Measurements from ENCODE around the gene USP46. TPM values are rescaled to one million over a fixed set of nuclear protein-coding genes. Genes with fewer than 3 reads are reported as not detected.

Gene USP46
- polyA plus RNA-seq, 6 donors from 2014 or later = 1.2 to 5.2 (median 1.8) TPM

DNA sequence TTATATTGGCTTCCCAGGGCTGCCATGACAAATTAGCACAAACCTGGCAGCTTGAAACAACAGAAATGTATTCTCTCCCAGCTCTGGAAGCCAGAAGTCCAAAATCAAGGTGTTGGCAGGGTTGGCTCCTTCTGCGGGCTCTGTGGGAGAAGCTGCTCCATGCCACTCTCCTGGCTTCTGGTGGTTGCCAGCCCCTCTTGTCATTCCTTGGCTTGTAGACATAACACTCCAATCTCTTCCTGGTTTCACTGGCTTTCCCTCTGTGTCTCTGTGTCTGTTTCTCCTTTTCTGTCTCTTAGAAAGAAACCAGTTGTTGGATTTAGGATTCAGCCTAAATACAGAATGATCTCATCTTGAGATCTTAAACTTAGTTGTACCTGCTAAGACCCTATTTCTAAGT, 85.5 kb downstream of the USP46 start:
- no peaks in the 10 kb centered on the region for H3K36me3 Mint-ChIP-seq
- no peak for ATAC-seq (ENCODE audit: low read depth in 2 of 2)

DNA sequence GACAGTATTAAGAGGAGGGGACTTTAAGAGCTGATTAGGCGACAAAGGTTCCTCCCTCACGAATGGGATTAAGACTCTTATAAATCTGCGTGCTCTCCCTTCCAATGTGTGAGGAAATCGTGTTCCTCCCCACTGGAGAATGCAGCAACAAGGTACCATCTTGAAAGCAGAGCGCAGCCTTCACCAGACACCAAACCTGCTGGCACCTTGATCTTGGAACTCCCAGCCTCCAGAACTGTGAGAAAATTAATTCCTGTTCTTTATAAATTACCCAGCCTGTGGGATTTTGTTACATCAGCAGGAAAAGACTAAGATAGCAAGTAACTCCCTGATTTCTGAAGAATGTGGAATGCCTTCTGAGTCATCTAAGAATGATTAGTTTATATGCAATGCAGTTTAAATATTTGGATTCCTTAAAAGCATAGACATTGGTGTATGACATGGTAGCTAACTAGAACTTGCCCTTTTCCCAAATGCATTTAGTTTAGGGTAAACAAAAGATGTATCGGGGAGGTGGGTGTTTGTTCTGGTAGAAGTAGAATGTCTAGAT, 86.1 kb downstream of the USP46 start:
- ATAC-seq (ENCODE audit: low read depth in 2 of 2) = no peak
- H3K27me3 Mint-ChIP-seq = peaks cover 8 to 41% (median 27%) of the 10 kb centered on the region in 3 donors
- no peak overlapping the region for H3K4me3 Mint-ChIP-seq
- H3K27ac Mint-ChIP-seq = no peak overlapping the region
- peaks cover 0 to 11% (median 0%) of the 10 kb centered on the region in 7 donors for H3K9me3 Mint-ChIP-seq
- no peaks in the 10 kb centered on the region for H3K36me3 Mint-ChIP-seq
- no peak for DNase-seq
- H3K4me1 Mint-ChIP-seq = no peaks in the 10 kb centered on the region

More for the DNA sequence above, 85.5 kb downstream of the USP46 start:
- no peaks in the 10 kb centered on the region for H3K4me1 Mint-ChIP-seq
- peak overlapping the region in 1 of 6 donors; percentile 78 for H3K27ac Mint-ChIP-seq
- peaks cover 8 to 41% (median 27%) of the 10 kb centered on the region in 3 donors for H3K27me3 Mint-ChIP-seq
- no peak overlapping the region for H3K4me3 Mint-ChIP-seq
- peaks cover 0 to 11% (median 0%) of the 10 kb centered on the region in 7 donors for H3K9me3 Mint-ChIP-seq
- DNase-seq = no peak

- H3K4me1 Mint-ChIP-seq = no peaks in the 10 kb centered on the region
- H3K4me3 Mint-ChIP-seq = no peak overlapping the region
- H3K27ac Mint-ChIP-seq = no peak overlapping the region
- no peak for ATAC-seq (ENCODE audit: low read depth in 2 of 2)
- peaks cover 17 to 26% (median 22%) of the 10 kb centered on the region in 3 donors for H3K27me3 Mint-ChIP-seq
- DNase-seq = no peak
- H3K9me3 Mint-ChIP-seq = peaks cover 0 to 11% (median 0%) of the 10 kb centered on the region in 7 donors
- H3K36me3 Mint-ChIP-seq = no peaks in the 10 kb centered on the region
Observed at GRCh38 chr4:52568351-52568750, 90.8 kb downstream of the USP46 start.

DNA sequence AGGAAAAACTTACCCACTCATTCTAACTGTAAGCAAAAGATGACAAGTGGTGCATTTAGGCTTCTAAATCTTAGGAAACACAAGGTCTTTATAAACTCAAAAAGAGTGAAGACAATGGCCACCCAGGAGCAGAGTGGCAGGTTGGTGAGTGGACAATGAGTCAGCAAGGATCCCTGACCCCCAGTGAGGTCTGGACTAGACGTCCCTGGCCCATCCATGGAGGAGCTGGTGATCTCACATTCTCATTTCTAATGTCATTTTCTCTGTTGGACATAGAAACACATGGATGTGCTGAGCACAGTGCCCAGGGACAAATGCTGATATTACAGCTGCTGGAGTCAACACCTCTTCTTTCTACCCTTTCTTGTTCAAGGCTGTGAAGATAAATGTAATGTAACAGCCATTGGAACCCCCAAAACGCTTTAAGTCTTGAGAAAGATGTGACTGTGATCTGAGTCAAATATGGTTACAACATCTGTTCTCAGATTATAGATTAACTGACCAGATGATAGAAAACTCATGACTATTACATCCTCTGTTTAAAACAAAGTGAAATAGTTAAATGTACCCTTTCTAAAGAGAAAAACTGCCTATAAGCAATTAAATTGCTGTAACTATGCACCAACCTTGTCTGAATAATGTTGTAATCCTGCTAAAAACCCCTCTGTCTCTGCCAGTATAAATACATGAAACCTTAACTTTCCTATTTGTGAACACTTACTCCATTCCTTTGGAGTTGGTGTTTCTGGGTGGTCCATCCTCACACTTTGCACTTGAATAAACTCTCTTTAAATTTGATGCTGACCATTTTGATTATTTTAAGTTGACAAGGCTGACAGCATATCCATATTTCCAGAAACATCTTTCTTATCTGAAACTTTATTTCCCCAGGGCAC, 92.7 kb downstream of the USP46 start:
- Mint-ChIP-seq H3K9me3 (peaks cover 0 to 2% (median 0%) of the 10 kb centered on the region in 7 donors), H3K4me3 (no peak overlapping the region), H3K27me3 (peaks cover 19 to 31% (median 30%) of the 10 kb centered on the region in 3 donors), H3K4me1 (no peaks in the 10 kb centered on the region), H3K36me3 (no peaks in the 10 kb centered on the region), H3K27ac (no peak overlapping the region)
- ATAC-seq (ENCODE audit: low read depth in 2 of 2) (no peak), DNase-seq (no peak)

DNA sequence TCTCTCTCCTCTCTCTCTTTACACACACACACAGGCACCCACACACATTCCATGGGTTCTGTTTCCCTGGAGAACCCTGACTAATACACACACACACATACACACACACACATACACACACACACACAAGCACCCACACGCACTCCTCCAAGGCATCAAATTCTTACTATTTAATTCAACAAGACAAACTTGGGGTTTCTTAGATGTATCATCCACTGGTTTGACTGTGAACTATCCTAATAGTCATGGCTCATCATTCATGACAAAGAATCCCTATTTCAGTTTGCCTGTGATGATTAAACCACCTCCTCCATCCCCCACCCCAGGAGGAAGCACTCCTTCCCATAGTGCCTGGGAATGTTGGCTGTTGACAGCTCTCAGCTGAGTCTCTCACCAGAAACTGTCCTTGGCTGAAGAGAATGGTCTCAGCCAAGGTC, 98.2 kb downstream of the USP46 start:
- H3K4me1 Mint-ChIP-seq = no peaks in the 10 kb centered on the region
- no peak for DNase-seq
- peaks cover 0 to 4% (median 2%) of the 10 kb centered on the region in 7 donors for H3K9me3 Mint-ChIP-seq
- no peak for ATAC-seq (ENCODE audit: low read depth in 2 of 2)
- no peak overlapping the region for H3K4me3 Mint-ChIP-seq
- H3K27ac Mint-ChIP-seq = no peak overlapping the region
- H3K27me3 Mint-ChIP-seq = peaks cover 31 to 40% (median 36%) of the 10 kb centered on the region in 3 donors
- no peaks in the 10 kb centered on the region for H3K36me3 Mint-ChIP-seq

DNA sequence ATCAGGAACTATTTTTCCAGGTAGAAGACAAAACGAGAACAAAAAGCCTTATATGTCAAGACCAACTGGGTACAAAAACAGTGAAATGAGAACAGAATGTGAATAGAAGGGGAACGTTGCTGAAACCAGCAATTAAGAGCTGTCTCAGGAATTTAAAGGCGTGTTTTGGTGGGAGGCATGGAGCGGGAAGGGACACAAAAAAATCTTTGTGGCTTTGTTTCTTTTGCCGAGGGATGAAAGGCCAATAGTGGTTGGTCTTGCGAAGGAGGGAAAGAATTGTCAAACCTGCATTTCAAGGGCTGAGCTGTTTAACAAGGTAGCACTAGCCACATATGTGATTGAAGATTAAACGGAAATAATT, 103.8 kb downstream of the USP46 start:
- Mint-ChIP-seq H3K36me3 (no peaks in the 10 kb centered on the region), H3K9me3 (peaks cover 0 to 7% (median 0%) of the 10 kb centered on the region in 7 donors), H3K4me3 (no peak overlapping the region), H3K27ac (no peak overlapping the region), H3K4me1 (no peaks in the 10 kb centered on the region), H3K27me3 (peaks cover 34 to 40% (median 38%) of the 10 kb centered on the region in 3 donors)
- no peak for DNase-seq
- no peak for ATAC-seq (ENCODE audit: low read depth in 2 of 2)

DNA sequence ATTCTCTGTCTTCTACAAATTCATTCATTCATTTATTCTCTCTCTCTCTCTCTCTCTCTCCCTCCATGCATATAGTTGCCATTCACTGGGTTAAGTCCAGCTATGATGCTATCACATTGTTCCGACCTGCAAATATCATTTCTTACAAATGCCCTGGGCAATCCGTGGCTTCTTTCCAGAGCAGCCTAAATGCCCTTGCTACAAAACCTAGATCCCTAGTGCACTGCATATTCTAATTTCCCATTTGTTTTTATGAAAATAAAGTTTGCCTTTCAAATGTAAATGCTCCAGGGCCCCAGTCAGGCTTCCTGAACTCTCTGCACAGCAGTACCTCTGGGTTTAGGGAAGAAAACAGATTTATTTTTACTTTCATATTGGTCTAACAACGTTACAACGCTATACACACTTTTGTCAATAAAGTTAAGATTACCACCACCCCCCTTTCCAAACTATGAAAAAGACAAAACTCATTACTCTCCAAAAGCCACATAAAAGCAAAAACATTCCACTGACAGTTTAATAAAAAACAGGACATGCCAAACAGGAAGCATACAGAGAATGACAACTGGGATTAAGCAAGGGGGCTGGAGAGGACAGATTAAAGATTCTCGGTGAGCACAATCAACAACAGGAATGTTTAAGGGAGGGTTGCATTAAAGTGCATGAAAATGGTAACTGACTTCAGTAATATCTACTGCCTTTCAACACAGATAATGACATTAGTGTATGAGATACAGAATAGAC, 104.3 kb downstream of the USP46 start:
- no peak for ATAC-seq (ENCODE audit: low read depth in 2 of 2)
- Mint-ChIP-seq H3K4me3 (no peak overlapping the region), H3K9me3 (peaks cover 0 to 7% (median 0%) of the 10 kb centered on the region in 7 donors), H3K27ac (no peak overlapping the region), H3K36me3 (no peaks in the 10 kb centered on the region), H3K27me3 (peaks cover 38 to 44% (median 41%) of the 10 kb centered on the region in 3 donors), H3K4me1 (no peaks in the 10 kb centered on the region)
- no peak for DNase-seq

- no peaks in the 10 kb centered on the region for H3K36me3 Mint-ChIP-seq
- no peak for ATAC-seq (ENCODE audit: low read depth in 2 of 2)
- no peaks in the 10 kb centered on the region for H3K4me1 Mint-ChIP-seq
- no peak overlapping the region for H3K4me3 Mint-ChIP-seq
- H3K9me3 Mint-ChIP-seq = peaks cover 0 to 7% (median 0%) of the 10 kb centered on the region in 7 donors
- no peak for DNase-seq
- peaks cover 43 to 47% (median 45%) of the 10 kb centered on the region in 3 donors for H3K27me3 Mint-ChIP-seq
- H3K27ac Mint-ChIP-seq = no peak overlapping the region
Observed at GRCh38 chr4:52552778-52553177, 106.3 kb downstream of the USP46 start.

DNA sequence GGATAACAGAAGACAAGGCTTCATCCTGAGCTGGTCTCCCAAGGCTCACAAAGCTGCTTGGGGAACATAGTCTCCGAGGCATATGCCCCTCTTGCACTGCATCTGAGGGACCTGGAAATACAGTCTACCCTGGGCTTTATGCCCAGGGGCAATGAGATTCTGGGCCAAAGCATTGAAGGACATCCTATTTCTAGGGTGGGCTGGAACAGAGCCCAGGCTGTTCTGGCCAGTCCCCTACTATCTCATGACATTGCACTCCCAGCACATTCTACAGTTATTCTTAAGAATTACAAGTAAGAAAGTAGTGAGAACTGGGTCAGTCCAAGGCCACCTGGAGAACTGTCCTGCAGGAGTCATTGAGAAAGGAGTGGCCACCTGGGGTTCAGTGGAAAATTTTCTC, 107.6 kb downstream of the USP46 start:
- Mint-ChIP-seq H3K36me3 (no peaks in the 10 kb centered on the region), H3K9me3 (peaks cover 0 to 5% (median 0%) of the 10 kb centered on the region in 7 donors), H3K4me3 (no peak overlapping the region), H3K27ac (no peak overlapping the region), H3K27me3 (peaks cover 37 to 40% (median 38%) of the 10 kb centered on the region in 3 donors), H3K4me1 (no peaks in the 10 kb centered on the region)
- ATAC-seq (ENCODE audit: low read depth in 2 of 2) (no peak), DNase-seq (no peak)

DNA sequence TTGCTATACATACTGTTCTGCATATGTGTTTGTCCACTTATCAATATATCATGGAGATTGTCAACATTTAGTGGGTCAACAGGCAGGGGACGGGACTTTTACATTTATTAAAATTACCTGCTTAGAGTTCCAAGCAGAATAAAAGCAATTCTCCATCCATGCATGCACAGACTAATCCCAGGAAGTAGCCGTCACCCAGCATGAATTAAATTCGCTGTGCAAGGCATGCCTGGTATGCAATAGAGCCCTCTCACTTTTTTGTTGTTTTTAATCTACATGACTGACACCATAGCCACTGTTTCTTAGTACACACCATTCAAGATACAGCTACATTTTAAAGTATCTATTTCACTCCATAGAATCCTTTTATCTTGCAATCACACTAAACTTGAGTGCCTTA, 108.9 kb downstream of the USP46 start:
- Mint-ChIP-seq H3K27me3 (peaks cover 27 to 36% (median 30%) of the 10 kb centered on the region in 3 donors), H3K36me3 (no peaks in the 10 kb centered on the region), H3K27ac (no peak overlapping the region), H3K4me3 (no peak overlapping the region), H3K9me3 (peaks cover 0 to 2% (median 0%) of the 10 kb centered on the region in 7 donors), H3K4me1 (peaks cover 0 to 4% (median 0%) of the 10 kb centered on the region in 3 donors)
- ATAC-seq (ENCODE audit: low read depth in 2 of 2) = no peak
- no peak for DNase-seq

DNA sequence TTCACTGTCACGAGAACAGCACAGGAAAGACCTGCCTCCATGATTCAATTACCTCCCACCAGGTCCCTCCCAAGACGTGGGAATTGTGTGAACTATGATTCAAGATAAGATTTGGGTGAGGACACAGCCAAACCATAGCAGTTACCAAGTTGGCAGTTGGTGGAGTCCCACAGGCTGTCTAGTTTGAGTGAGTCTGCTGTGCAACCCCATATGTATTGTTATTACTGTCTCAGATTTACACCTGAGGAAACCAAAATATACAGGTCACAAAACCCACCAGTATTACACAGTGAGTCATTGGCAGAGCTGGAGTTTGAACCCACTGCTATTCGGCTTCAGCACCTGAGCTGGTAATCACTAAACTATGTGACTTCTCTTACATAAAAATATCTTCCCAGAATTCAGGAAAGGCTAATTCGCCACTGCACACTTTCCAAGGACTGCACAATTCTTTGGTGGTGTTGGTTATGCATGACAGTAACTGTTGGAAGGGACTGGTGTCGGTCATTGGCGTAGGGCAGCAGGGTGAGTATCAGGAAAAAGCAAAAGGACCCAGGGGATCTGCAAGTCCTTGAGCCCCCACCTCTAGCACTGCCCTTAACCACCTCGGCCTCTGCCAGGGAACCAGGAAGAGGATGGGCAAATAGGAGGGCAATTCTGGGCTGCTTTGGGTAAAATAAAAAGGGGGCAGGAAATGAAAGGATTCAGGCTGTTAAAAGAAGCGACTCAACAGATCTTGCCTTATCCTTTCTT, 110.1 kb downstream of the USP46 start:
- H3K27ac Mint-ChIP-seq = no peak overlapping the region
- H3K9me3 Mint-ChIP-seq = no peaks in the 10 kb centered on the region
- no peaks in the 10 kb centered on the region for H3K36me3 Mint-ChIP-seq

GRCh38 chr4:52546449-52546848, 112.7 kb downstream of the USP46 start:
- ATAC-seq (ENCODE audit: low read depth in 2 of 2) = no peak
- Mint-ChIP-seq H3K4me1 (peaks cover 0 to 7% (median 0%) of the 10 kb centered on the region in 3 donors), H3K9me3 (no peaks in the 10 kb centered on the region), H3K4me3 (no peak overlapping the region), H3K27me3 (peaks cover 9 to 18% (median 9%) of the 10 kb centered on the region in 3 donors), H3K27ac (no peak overlapping the region), H3K36me3 (no peaks in the 10 kb centered on the region)
- DNase-seq = no peak

More for the DNA sequence above, 110.1 kb downstream of the USP46 start:
- ATAC-seq (ENCODE audit: low read depth in 2 of 2) (no peak), DNase-seq (no peak)
- no peak overlapping the region for H3K4me3 Mint-ChIP-seq
- H3K27me3 Mint-ChIP-seq = peaks cover 20 to 27% (median 20%) of the 10 kb centered on the region in 3 donors
- H3K4me1 Mint-ChIP-seq = peaks cover 0 to 7% (median 0%) of the 10 kb centered on the region in 3 donors
